ENCODE data around the gene CDK14. TPM values are rescaled to one million over a fixed set of nuclear protein-coding genes. Genes with fewer than 3 reads are reported as not detected.

CDK14 gene
- total RNA-seq, 1 donor from 2014 or later: 52.3 TPM

- TF ChIP-seq CTCF (IDR thresholded peaks at IDR 0.05): no peak
- no peak for TF ChIP-seq EZH2 (IDR thresholded peaks at IDR 0.05)
- TF ChIP-seq EZH2phosphoT487 (IDR thresholded peaks at IDR 0.05): no peak
- H3K36me3 Mint-ChIP-seq: peaks cover 30% of the 10 kb centered on the region
- no peaks in the 10 kb centered on the region for H3K27me3 ChIP-seq
- peaks cover 10% of the 10 kb centered on the region for H3K4me1 Mint-ChIP-seq
- H3K4me3 ChIP-seq: no peak overlapping the region
- no peaks in the 10 kb centered on the region for H3K9me3 ChIP-seq (ENCODE audit: low read depth)
- H3K27me3 Mint-ChIP-seq (ENCODE audit: insufficient read depth, low read depth): no peaks in the 10 kb centered on the region
- H3K27ac Mint-ChIP-seq: no peak overlapping the region
- no peak overlapping the region for H3K27ac ChIP-seq
- H4K20me1 ChIP-seq (ENCODE audit: low read depth): no peaks in the 10 kb centered on the region
- no peak for DNase-seq (ENCODE audit: low spot score)
- no peak overlapping the region for H3K9ac ChIP-seq
- H3K9me3 Mint-ChIP-seq: peaks cover 16% of the 10 kb centered on the region
- H3K79me2 ChIP-seq (ENCODE audit: low read depth): peaks cover 95% of the 10 kb centered on the region
- peaks cover 40% of the 10 kb centered on the region for H3K4me1 ChIP-seq
- no peak overlapping the region for H3K4me3 Mint-ChIP-seq
- H2AFZ ChIP-seq (replicated peaks): no peak overlapping the region
- no peaks in the 10 kb centered on the region for H3K36me3 ChIP-seq
- peaks cover 22% of the 10 kb centered on the region for H3F3A ChIP-seq (ENCODE audit: low read depth)
- no peak overlapping the region for H3K4me2 ChIP-seq
Measured at GRCh38 chr7:90617442-90617841, 21.3 kb downstream of the CDK14 start.

GRCh38 chr7:90618876-90619275 lies 22.8 kb downstream of the CDK14 start:
- Mint-ChIP-seq H3K27me3 (ENCODE audit: insufficient read depth, low read depth) (no peaks in the 10 kb centered on the region), H3K27ac (no peak overlapping the region), H3K9me3 (peaks cover 14% of the 10 kb centered on the region), H3K36me3 (peaks cover 25% of the 10 kb centered on the region), H3K4me3 (no peak overlapping the region), H3K4me1 (peaks cover 23% of the 10 kb centered on the region)
- H3K4me3 ChIP-seq: no peak overlapping the region
- H4K20me1 ChIP-seq (ENCODE audit: low read depth): no peaks in the 10 kb centered on the region
- no peak for DNase-seq (ENCODE audit: low spot score)
- H3K4me2 ChIP-seq: no peak overlapping the region
- H3K9me3 ChIP-seq (ENCODE audit: low read depth): no peaks in the 10 kb centered on the region
- H3K79me2 ChIP-seq (ENCODE audit: low read depth): peaks cover 85% of the 10 kb centered on the region
- no peaks in the 10 kb centered on the region for H3K27me3 ChIP-seq
- peaks cover 36% of the 10 kb centered on the region for H3F3A ChIP-seq (ENCODE audit: low read depth)
- no peak overlapping the region for H2AFZ ChIP-seq (replicated peaks)
- H3K4me1 ChIP-seq: peaks cover 54% of the 10 kb centered on the region
- no peak overlapping the region for H3K27ac ChIP-seq
- no peaks in the 10 kb centered on the region for H3K36me3 ChIP-seq
- H3K9ac ChIP-seq: no peak overlapping the region
- TF ChIP-seq CTCF (IDR thresholded peaks at IDR 0.05): no peak
- no peak for TF ChIP-seq EZH2 (IDR thresholded peaks at IDR 0.05)
- no peak for TF ChIP-seq EZH2phosphoT487 (IDR thresholded peaks at IDR 0.05)

DNA sequence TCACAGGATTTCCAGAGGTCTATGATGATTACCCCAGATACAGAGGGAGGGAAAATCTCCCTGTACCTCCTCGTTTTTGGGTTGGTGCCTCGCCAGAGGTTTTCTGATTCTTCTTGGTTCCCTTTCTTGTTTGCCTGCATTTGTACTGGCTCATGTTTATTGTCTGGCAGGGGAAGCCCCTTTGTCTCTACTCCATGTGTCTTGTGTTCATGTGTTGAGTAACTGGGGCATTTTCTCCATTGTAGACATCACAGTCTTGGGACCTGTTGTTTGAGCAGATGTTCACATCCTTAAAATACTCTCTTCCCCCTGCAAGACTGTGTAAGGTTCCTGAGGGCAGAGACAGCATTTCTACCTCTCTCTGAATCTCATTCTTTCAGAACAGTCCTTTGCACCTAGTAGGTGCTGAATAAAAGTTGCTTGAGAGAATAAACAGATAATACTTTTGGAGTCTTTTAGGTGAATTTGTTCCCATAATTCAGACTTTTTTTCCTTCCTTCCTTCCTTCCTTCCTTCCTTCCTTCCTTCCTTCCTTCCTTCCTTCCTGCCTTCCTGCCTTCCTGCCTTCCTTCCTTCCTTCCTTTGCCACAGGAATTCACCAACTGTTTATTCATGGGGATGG lies 25.1 kb downstream of the CDK14 start:
- Histone ChIP-seq H3K27ac (peak overlapping the region; percentile 76), H2AFZ (replicated peaks) (no peak overlapping the region), H3K4me1 (peaks cover 68% of the 10 kb centered on the region), H3K4me2 (peak overlapping the region; percentile 77), H3K9me3 (ENCODE audit: low read depth) (no peaks in the 10 kb centered on the region), H4K20me1 (ENCODE audit: low read depth) (no peaks in the 10 kb centered on the region), H3K79me2 (ENCODE audit: low read depth) (peaks cover 67% of the 10 kb centered on the region), H3F3A (ENCODE audit: low read depth) (peaks cover 58% of the 10 kb centered on the region), H3K27me3 (no peaks in the 10 kb centered on the region), H3K4me3 (peak overlapping the region; percentile 5), H3K9ac (no peak overlapping the region), H3K36me3 (no peaks in the 10 kb centered on the region)
- Mint-ChIP-seq H3K27ac (no peak overlapping the region), H3K4me1 (peaks cover 43% of the 10 kb centered on the region), H3K27me3 (ENCODE audit: insufficient read depth, low read depth) (no peaks in the 10 kb centered on the region), H3K4me3 (no peak overlapping the region), H3K36me3 (peaks cover 18% of the 10 kb centered on the region), H3K9me3 (peaks cover 7% of the 10 kb centered on the region)
- TF ChIP-seq EZH2 (IDR thresholded peaks at IDR 0.05) (no peak), CTCF (IDR thresholded peaks at IDR 0.05) (no peak), EZH2phosphoT487 (IDR thresholded peaks at IDR 0.05) (no peak)
- no peak for DNase-seq (ENCODE audit: low spot score)
